Calu3 (cell line): Measurements from ENCODE around the gene ATP8B3. TPM values are rescaled to one million over a fixed set of nuclear protein-coding genes. Genes with fewer than 3 reads are reported as not detected.

Source experiments
- BruUV-seq: library from RNA; stranded (reverse); fragments of 400-500 nt; replicated peaks from 2 replicates; lab custom pipeline; 2021; lab: Mats Ljungman, UMichigan
- CTCF ChIA-PET: fragments of 300-600 bp; sonication (Branson Sonifier 250); formaldehyde crosslinking; loops from one replicate; lab custom pipeline; 2022; ENCODE audit warnings: antibody characterized with exemption; lab: Charles Lee
- DNase-seq: peaks from one replicate; pipeline ENCODE4 v3.0.0; 2022
- H3K27ac Mint-ChIP-seq: one replicate; pipeline ENCODE4 v1.8.0; 2022; ENCODE audit warnings: mixed read lengths; ENCODE audit not compliant: unreplicated experiment
- H3K27me3 Mint-ChIP-seq: one replicate; pipeline ENCODE4 v1.8.0; 2022; ENCODE audit warnings: mixed read lengths; ENCODE audit not compliant: unreplicated experiment
- H3K36me3 Mint-ChIP-seq: one replicate; pipeline ENCODE4 v1.8.0; 2022; ENCODE audit warnings: mild to moderate bottlenecking, moderate library complexity, mixed read lengths; ENCODE audit not compliant: insufficient read depth, unreplicated experiment
- H3K4me1 Mint-ChIP-seq: one replicate; pipeline ENCODE4 v1.8.0; 2022; ENCODE audit warnings: mild to moderate bottlenecking, low read depth, mixed read lengths; ENCODE audit not compliant: unreplicated experiment
- H3K4me3 Mint-ChIP-seq: one replicate; pipeline ENCODE4 v1.8.0; 2022; ENCODE audit warnings: mild to moderate bottlenecking, low read depth, moderate library complexity, mixed read lengths; ENCODE audit not compliant: unreplicated experiment
- H3K9me3 Mint-ChIP-seq: one replicate; pipeline ENCODE4 v1.8.0; 2022; ENCODE audit warnings: low read depth, mixed read lengths; ENCODE audit not compliant: unreplicated experiment
- CTCF ChIP-seq: fragments of 200-600 bp; IDR thresholded peaks from one replicate; pipeline ENCODE4 v1.8.0; 2022; ENCODE audit warnings: antibody characterized with exemption; ENCODE audit not compliant: unreplicated experiment
- intact Hi-C: fragments of 100-400 bp; cut with micrococcal nuclease; formaldehyde crosslinking; loops from one replicate; pipeline ENCODE4 v1.10.0; 2022; ENCODE audit not compliant: unreplicated experiment
- total RNA-seq: library from RNA; stranded (reverse); gene quantifications from 2 replicates; pipeline ENCODE4 v1.2.3, GENCODE V29; 2022

ATP8B3 gene
- total RNA-seq, 1 experiment from 2014 or later = 6.7 TPM

GRCh38 chr19:1765232-1765903 is 46.7 kb downstream of the ATP8B3 start:
- H3K27ac Mint-ChIP-seq = no peak overlapping the region
- intact Hi-C loops = no loop called here
- no peak for TF ChIP-seq CTCF
- H3K9me3 Mint-ChIP-seq = no peaks in the 10 kb centered on the region
- CTCF ChIA-PET = interaction anchor here (0.8 kb wide), 1 partner anchor 92 kb away, joined by 5 read pairs; no protein-coding TSS in a partner anchor
- H3K4me3 Mint-ChIP-seq = no peak overlapping the region
- peaks cover 48% of the 10 kb centered on the region for H3K36me3 Mint-ChIP-seq
- no peak for DNase-seq
- BruUV-seq = no TSS peak
- no peaks in the 10 kb centered on the region for H3K27me3 Mint-ChIP-seq
- no peaks in the 10 kb centered on the region for H3K4me1 Mint-ChIP-seq

DNA sequence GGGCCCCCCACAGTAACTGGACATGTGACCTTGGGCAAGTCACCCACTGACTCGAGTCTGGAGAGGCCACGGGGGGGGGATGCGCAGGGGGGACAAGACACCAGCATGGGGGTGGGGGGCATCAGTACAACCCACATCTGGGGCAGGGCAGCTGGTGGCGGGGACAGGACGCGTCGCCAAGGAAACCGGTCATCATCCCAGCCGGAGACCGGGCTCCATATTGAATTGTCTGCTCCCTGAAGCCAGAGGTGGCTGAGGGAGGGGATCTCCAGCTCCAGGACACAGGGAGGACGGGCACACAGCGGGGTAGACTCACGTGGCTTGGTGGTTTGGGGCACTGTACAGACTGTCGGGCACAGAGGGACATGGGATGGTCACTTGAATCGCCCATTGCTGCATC is 47.3 kb downstream of the ATP8B3 start:
- no peak for DNase-seq
- no peak for TF ChIP-seq CTCF
- BruUV-seq = no TSS peak
- intact Hi-C loops = no loop called here
- no peaks in the 10 kb centered on the region for H3K9me3 Mint-ChIP-seq
- H3K4me3 Mint-ChIP-seq = no peak overlapping the region
- no peak overlapping the region for H3K27ac Mint-ChIP-seq
- peaks cover 42% of the 10 kb centered on the region for H3K36me3 Mint-ChIP-seq
- no peaks in the 10 kb centered on the region for H3K4me1 Mint-ChIP-seq
- CTCF ChIA-PET = interaction anchor here (0.8 kb wide), 1 partner anchor 91 kb away, joined by 5 read pairs; no protein-coding TSS in a partner anchor
- no peaks in the 10 kb centered on the region for H3K27me3 Mint-ChIP-seq

DNA sequence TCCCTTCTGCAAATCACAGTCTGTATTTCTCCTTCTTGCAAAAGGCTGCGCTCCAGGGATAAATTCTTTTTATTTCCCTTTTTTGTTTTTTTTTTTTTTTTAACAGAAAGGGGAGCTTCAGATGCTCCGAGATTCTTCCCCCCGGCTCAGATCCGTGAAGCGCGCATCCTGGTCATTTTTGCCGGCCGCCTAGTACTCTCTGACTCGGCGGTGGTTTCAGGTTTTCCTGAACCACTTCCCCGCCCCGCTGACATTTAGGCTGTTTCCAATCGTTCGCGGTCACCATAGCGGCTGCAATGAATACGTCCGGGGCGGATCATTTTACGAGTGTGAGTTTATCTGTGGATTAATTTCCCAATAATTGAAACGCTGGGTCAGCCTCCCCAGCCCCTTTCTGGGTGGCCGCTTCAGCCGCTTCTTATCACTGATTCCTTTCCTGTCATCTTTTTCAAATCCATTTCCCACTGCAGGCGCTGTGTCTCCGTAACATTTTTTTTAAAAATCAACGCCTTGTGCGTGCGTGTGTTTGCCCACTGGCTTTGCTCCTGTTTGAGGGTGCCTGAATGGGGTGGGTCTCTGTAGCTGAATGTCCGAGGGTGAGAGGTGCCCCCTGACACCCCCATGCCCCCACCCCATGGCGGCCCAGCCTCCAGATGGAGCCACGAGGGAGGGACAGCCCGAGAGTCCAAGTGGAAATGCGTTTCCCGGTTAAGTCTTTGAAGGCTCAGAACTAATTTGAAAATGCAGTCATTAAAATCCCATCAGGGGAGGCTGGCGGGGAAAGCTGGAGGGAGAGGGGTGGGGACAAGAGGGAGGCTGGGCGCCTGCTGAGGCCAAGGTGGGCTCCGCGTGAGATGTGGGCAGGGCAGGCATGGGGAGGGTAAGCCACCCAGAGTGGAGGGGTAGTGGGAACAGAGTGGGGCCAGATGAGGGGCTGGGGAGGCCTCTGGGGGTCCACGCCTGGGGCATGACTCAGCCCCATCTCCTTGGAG is 48.1 kb downstream of the ATP8B3 start:
- Mint-ChIP-seq H3K4me1 (no peaks in the 10 kb centered on the region), H3K27me3 (no peaks in the 10 kb centered on the region), H3K36me3 (peaks cover 42% of the 10 kb centered on the region), H3K4me3 (no peak overlapping the region), H3K9me3 (no peaks in the 10 kb centered on the region), H3K27ac (no peak overlapping the region)
- CTCF ChIA-PET = no interaction called here
- intact Hi-C loops = no loop called here
- no TSS peak for BruUV-seq
- DNase-seq = no peak
- no peak for TF ChIP-seq CTCF

DNA sequence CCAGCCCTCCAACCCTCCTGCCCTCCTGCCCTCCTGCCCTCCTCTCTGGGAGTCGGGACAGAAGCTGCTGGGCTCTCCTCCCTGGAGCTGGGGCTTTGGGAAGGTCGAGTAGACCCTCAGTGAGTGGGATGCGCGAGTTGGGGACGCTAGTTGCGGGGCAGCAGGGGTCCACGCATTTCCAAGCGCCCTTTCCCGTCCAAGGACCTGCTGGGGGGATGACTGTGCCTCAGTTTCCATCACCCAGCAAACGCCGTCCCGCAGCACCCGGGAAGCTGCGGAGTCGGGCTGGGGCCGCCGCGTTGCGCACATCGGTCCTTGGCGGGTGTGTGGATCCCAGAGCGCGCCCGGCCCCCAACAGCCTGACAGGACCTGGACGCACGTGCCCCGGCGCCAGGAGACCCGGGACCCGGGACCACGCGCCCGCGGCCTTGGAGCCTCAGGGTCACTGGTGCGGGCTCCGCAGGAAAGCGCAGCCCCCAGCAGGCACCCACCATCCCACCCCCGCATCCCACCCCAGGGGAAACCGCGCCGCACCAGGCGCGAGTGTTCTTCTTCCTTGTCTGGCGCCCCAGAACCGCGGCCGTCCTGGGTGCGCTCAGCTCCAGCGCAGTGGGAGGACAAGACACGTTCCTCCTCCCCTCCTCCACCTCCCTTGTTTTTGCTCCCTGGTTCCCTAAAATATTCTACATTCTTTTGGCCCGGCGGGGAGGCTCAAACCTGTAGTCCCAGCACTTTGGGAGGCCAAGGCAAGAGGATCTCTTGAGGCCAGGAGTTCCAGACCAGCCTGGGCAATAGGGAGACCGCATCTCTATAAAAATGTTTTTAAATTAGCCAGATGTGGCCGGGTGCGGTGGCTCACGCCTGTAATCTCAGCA is 49.6 kb downstream of the ATP8B3 start:
- intact Hi-C loops = no loop called here
- no peak overlapping the region for H3K27ac Mint-ChIP-seq
- peaks cover 46% of the 10 kb centered on the region for H3K36me3 Mint-ChIP-seq
- DNase-seq = no peak
- no peak overlapping the region for H3K4me3 Mint-ChIP-seq
- no peaks in the 10 kb centered on the region for H3K9me3 Mint-ChIP-seq
- CTCF ChIA-PET = no interaction called here
- TF ChIP-seq CTCF = no peak
- H3K4me1 Mint-ChIP-seq = peaks cover 9% of the 10 kb centered on the region
- H3K27me3 Mint-ChIP-seq = no peaks in the 10 kb centered on the region
- BruUV-seq = no TSS peak
